Measurements from ENCODE around the gene BOC. TPM values are rescaled to one million over a fixed set of nuclear protein-coding genes. Genes with fewer than 3 reads are reported as not detected.

The BOC gene
- total and polyA plus RNA-seq, 4 donors: 6.6 to 164 (median 26.8) TPM

DNA sequence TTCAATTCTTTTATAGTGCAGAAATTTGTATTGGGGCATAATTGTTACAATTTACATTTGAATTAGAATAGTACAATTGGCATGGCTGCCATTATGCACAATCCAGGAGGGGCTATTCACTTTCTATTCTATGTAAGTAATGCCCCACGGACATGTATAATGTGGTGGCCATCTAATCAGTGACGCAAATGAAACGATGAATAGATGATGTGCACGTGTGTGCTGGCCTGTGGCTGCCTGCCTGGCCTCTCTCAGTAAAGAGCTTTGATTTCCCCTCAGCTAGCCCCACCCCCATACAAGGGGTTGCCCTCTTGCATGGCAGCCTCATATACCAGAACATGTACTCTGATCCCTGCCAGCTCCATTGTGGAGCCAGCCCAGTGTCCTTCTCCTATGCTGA lies 86.5 kb downstream of the BOC start:
- WGBS, 2 donors: 89% methylated on average over 4 of the region's 4 CpGs
- no peak for ATAC-seq (ENCODE audit: low FRiP score)

DNA sequence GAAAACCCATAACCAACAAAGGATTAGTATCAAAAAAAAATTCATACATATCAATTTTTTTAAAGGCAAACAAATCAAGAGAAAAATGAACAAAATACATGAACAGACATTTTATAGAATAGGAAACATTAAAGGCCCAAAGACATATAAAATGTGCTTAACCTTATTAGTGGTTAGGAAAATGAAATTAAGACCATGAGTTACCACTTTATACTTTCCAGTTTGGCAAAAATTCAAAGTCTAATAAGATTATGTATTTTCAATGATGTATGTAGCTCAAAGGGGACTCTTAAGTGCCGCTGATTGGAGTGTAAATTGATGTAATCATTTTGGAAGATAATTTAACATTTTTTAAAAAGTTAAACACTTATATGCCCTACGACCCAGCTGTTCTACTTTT lies 89.2 kb downstream of the BOC start:
- intact Hi-C loops (cut with DNase I): no loop called here
- no peak for DNase-seq
- WGBS, 2 donors: 71 to 83% methylated on average over 2 of the region's 2 CpGs
- Histone ChIP-seq H3K36me3 (ENCODE audit: control insufficient read depth in 1 of 2, insufficient read depth in 2 of 2, low read length in 1 of 2) (no peaks in the 10 kb centered on the region), H3K4me1 (ENCODE audit: control insufficient read depth in 1 of 2, insufficient read depth in 2 of 2, low read length in 2 of 2) (no peaks in the 10 kb centered on the region), H3K27ac (ENCODE audit: low read depth in 1 of 2, low read length in 2 of 2) (no peak overlapping the region), H3K9me3 (ENCODE audit: control insufficient read depth, low read length) (no peaks in the 10 kb centered on the region), H3K27me3 (ENCODE audit: control insufficient read depth in 1 of 2, insufficient read depth in 2 of 2, low read length in 1 of 2) (no peaks in the 10 kb centered on the region), H3K4me3 (ENCODE audit: low read length in 2 of 2) (no peak overlapping the region)
- no peak for ATAC-seq (ENCODE audit: low FRiP score)

More for the DNA sequence above, 86.5 kb downstream of the BOC start:
- H3K4me1 ChIP-seq (ENCODE audit: control insufficient read depth in 1 of 2, insufficient read depth in 2 of 2, low read length in 2 of 2): no peaks in the 10 kb centered on the region
- H3K27me3 ChIP-seq (ENCODE audit: control insufficient read depth in 1 of 2, insufficient read depth in 2 of 2, low read length in 1 of 2): no peaks in the 10 kb centered on the region
- H3K27ac ChIP-seq (ENCODE audit: low read depth in 1 of 2, low read length in 2 of 2): no peak overlapping the region
- no peaks in the 10 kb centered on the region for H3K9me3 ChIP-seq (ENCODE audit: control insufficient read depth, low read length)
- no peak overlapping the region for H3K4me3 ChIP-seq (ENCODE audit: low read length in 2 of 2)
- DNase-seq: no peak
- no peaks in the 10 kb centered on the region for H3K36me3 ChIP-seq (ENCODE audit: control insufficient read depth in 1 of 2, insufficient read depth in 2 of 2, low read length in 1 of 2)
- intact Hi-C loops (cut with DNase I): no loop called here

DNA sequence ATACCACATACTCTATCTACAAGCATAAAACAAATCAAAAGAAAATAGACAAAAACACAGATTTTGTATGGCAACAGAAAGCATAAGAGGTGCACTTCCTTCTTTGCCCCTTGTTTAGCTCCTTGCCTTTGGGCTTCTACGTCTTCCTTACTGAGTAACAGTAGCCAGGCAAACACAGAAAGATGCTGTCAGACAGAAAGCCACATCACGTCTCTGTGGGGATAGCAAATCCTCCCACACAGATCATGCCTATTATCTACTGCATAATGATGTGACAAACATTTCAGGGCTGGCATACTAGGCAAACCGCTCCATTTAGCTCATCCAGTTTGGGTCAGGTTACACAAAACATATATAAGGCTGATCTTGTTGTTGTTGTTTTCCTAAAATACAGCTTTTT lies 92.7 kb downstream of the BOC start:
- intact Hi-C loops (cut with DNase I): no loop called here
- no peaks in the 10 kb centered on the region for H3K27me3 ChIP-seq (ENCODE audit: control insufficient read depth in 1 of 2, insufficient read depth in 2 of 2, low read length in 1 of 2)
- DNase-seq: no peak
- H3K9me3 ChIP-seq (ENCODE audit: control insufficient read depth, low read length): no peaks in the 10 kb centered on the region
- H3K36me3 ChIP-seq (ENCODE audit: control insufficient read depth in 1 of 2, insufficient read depth in 2 of 2, low read length in 1 of 2): no peaks in the 10 kb centered on the region
- H3K4me3 ChIP-seq (ENCODE audit: low read length in 2 of 2): no peak overlapping the region
- no peak overlapping the region for H3K27ac ChIP-seq (ENCODE audit: low read depth in 1 of 2, low read length in 2 of 2)
- 91 to 92% methylated on average over 3 of the region's 3 CpGs for WGBS, 2 donors
- H3K4me1 ChIP-seq (ENCODE audit: control insufficient read depth in 1 of 2, insufficient read depth in 2 of 2, low read length in 2 of 2): no peaks in the 10 kb centered on the region
- no peak for ATAC-seq (ENCODE audit: low FRiP score)

DNA sequence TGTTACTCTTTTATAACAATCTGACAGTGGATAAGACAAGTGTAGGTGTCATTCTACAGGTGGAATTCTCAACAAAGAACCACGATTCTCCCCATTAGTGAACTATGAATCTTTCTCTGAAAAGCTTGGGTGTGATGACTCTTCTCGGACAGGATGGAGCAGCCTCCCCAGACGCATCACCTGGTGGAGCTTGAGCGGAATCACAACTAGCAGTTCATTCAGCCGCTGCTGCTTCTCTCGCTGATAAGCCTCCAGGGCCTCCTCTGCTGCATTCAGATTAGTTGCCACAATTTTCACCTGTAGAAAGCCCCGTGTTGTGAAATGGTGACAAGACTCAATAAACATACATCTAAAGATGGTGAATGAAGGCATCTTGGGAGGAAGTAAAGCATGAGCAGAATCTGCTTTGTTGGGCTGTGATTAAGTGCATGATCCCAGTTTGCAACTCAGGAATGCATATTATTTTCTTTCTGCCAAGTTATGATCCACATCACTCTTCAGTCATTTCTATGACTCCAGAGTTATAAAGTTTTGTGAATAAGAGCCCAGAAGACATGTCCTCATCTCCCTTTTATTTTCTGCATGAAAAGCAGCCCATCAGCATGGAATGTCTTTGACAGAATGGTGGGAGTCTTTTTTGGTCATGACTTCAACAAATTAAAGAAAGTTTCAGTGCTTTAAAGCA lies 93.6 kb downstream of the BOC start:
- DNase-seq (no peak), ATAC-seq (ENCODE audit: low FRiP score) (no peak)
- Histone ChIP-seq H3K27me3 (ENCODE audit: control insufficient read depth in 1 of 2, insufficient read depth in 2 of 2, low read length in 1 of 2) (no peaks in the 10 kb centered on the region), H3K9me3 (ENCODE audit: control insufficient read depth, low read length) (no peaks in the 10 kb centered on the region), H3K4me1 (ENCODE audit: control insufficient read depth in 1 of 2, insufficient read depth in 2 of 2, low read length in 2 of 2) (no peaks in the 10 kb centered on the region), H3K4me3 (ENCODE audit: low read length in 2 of 2) (no peak overlapping the region), H3K27ac (ENCODE audit: low read depth in 1 of 2, low read length in 2 of 2) (no peak overlapping the region), H3K36me3 (ENCODE audit: control insufficient read depth in 1 of 2, insufficient read depth in 2 of 2, low read length in 1 of 2) (no peaks in the 10 kb centered on the region)
- 67 to 73% methylated on average over 7 of the region's 7 CpGs for WGBS, 2 donors
- intact Hi-C loops (cut with DNase I): no loop called here

DNA sequence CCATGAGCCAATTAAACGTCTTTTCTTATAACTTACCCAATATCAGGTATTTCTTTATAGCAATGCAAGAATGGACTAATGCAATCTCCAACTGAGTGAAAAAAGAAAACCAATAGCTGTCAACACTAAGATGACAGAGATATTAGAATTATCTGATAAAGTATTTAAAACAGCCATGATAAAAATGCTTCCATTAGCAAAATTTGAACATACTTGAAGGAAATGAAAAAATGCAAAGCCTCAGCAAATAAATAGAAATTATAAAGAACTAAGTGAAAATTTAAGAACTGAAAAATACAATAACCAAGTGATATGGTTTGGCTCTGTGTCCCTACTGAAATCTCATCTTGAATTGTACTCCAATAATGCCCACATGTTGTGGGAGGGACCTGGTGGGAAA lies 99.6 kb downstream of the BOC start:
- intact Hi-C loops (cut with DNase I): no loop called here
- no peak overlapping the region for H3K27ac ChIP-seq (ENCODE audit: low read depth in 1 of 2, low read length in 2 of 2)
- H3K4me1 ChIP-seq (ENCODE audit: control insufficient read depth in 1 of 2, insufficient read depth in 2 of 2, low read length in 2 of 2): no peaks in the 10 kb centered on the region
- ATAC-seq (ENCODE audit: low FRiP score): no peak
- H3K4me3 ChIP-seq (ENCODE audit: low read length in 2 of 2): no peak overlapping the region
- WGBS, 2 donors: 85 to 88% methylated on average over 1 of the region's 1 CpG
- no peaks in the 10 kb centered on the region for H3K36me3 ChIP-seq (ENCODE audit: control insufficient read depth in 1 of 2, insufficient read depth in 2 of 2, low read length in 1 of 2)
- H3K27me3 ChIP-seq (ENCODE audit: control insufficient read depth in 1 of 2, insufficient read depth in 2 of 2, low read length in 1 of 2): no peaks in the 10 kb centered on the region
- no peaks in the 10 kb centered on the region for H3K9me3 ChIP-seq (ENCODE audit: control insufficient read depth, low read length)
- no peak for DNase-seq

DNA sequence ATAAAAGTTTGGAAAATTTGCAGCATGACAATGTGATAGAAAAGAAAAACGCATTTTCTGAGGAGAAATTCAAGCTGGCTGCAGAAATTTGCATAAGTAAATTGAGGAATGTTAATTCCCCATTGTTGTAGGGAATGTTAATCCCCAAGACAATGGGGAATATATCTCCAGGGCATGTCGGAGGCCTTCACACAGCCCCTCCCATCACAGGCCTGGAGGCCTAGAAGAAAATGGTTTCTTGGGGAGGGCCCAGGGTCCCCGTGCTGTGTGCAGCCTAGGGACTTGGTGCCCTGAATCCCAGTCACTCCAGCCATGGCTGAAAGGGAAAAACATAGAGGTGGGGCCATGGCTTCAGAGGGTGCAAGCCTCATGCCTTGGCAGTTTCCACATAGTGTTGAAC lies 101.1 kb downstream of the BOC start:
- DNase-seq (no peak), ATAC-seq (ENCODE audit: low FRiP score) (no peak)
- Histone ChIP-seq H3K27me3 (ENCODE audit: control insufficient read depth in 1 of 2, insufficient read depth in 2 of 2, low read length in 1 of 2) (no peaks in the 10 kb centered on the region), H3K27ac (ENCODE audit: low read depth in 1 of 2, low read length in 2 of 2) (no peak overlapping the region), H3K36me3 (ENCODE audit: control insufficient read depth in 1 of 2, insufficient read depth in 2 of 2, low read length in 1 of 2) (no peaks in the 10 kb centered on the region), H3K4me1 (ENCODE audit: control insufficient read depth in 1 of 2, insufficient read depth in 2 of 2, low read length in 2 of 2) (no peaks in the 10 kb centered on the region), H3K4me3 (ENCODE audit: low read length in 2 of 2) (no peak overlapping the region), H3K9me3 (ENCODE audit: control insufficient read depth, low read length) (no peaks in the 10 kb centered on the region)
- WGBS, 2 donors: 87 to 94% methylated on average over 3 of the region's 3 CpGs
- intact Hi-C loops (cut with DNase I): no loop called here

DNA sequence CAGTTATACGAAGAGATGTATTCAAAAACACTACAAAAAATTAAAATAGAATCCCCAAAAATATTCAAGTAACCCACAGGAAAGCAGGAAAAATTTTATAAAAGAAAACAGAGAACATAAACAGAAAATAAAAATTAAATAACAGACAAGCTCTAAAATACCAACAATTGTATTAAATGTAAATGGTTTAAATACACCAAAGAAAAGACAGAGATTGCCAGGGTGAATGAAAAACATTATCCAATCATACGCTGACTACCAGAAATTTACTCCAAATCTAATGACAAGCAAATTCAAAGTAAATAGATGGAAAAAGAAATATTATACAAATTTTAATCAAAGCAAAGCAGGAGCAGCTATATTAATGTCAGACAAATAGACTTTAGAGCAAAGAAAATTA lies 103.6 kb downstream of the BOC start:
- Histone ChIP-seq H3K9me3 (ENCODE audit: control insufficient read depth, low read length) (no peaks in the 10 kb centered on the region), H3K4me3 (ENCODE audit: low read length in 2 of 2) (no peak overlapping the region), H3K4me1 (ENCODE audit: control insufficient read depth in 1 of 2, insufficient read depth in 2 of 2, low read length in 2 of 2) (no peaks in the 10 kb centered on the region), H3K27ac (ENCODE audit: low read depth in 1 of 2, low read length in 2 of 2) (no peak overlapping the region), H3K27me3 (ENCODE audit: control insufficient read depth in 1 of 2, insufficient read depth in 2 of 2, low read length in 1 of 2) (no peaks in the 10 kb centered on the region), H3K36me3 (ENCODE audit: control insufficient read depth in 1 of 2, insufficient read depth in 2 of 2, low read length in 1 of 2) (no peaks in the 10 kb centered on the region)
- intact Hi-C loops (cut with DNase I): no loop called here
- no peak for ATAC-seq (ENCODE audit: low FRiP score)
- WGBS, 2 donors: 97 to 98% methylated on average over 2 of the region's 2 CpGs
- DNase-seq: no peak

DNA sequence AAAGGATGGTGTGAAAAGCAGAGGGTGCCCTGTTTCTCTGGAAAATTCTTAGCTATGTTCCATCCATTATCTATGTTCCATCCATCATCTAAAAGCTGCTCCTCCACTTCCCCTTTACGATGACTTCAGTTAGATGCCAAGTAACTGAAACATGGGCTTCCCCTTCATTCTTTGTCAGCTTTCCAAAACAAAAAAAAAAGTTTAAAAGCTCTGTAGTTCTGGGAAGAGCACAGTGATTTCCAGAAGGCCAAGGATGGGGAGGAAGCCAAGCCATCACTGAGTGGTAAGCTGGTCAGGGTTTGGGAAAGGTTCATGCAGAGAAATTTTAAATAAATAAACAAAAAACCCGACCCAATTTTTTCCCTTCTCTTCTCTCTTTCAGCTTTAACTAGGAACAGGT lies 118.4 kb downstream of the BOC start:
- intact Hi-C loops (cut with DNase I): no loop called here
- WGBS, 2 donors: 33 to 49% methylated on average over 2 of the region's 2 CpGs
- Histone ChIP-seq H3K36me3 (ENCODE audit: control insufficient read depth in 1 of 2, insufficient read depth in 2 of 2, low read length in 1 of 2) (no peaks in the 10 kb centered on the region), H3K27me3 (ENCODE audit: control insufficient read depth in 1 of 2, insufficient read depth in 2 of 2, low read length in 1 of 2) (no peaks in the 10 kb centered on the region), H3K27ac (ENCODE audit: low read depth in 1 of 2, low read length in 2 of 2) (no peak overlapping the region), H3K9me3 (ENCODE audit: control insufficient read depth, low read length) (no peaks in the 10 kb centered on the region), H3K4me1 (ENCODE audit: control insufficient read depth in 1 of 2, insufficient read depth in 2 of 2, low read length in 2 of 2) (no peaks in the 10 kb centered on the region), H3K4me3 (ENCODE audit: low read length in 2 of 2) (no peak overlapping the region)
- DNase-seq (no peak), ATAC-seq (ENCODE audit: low FRiP score) (no peak)

DNA sequence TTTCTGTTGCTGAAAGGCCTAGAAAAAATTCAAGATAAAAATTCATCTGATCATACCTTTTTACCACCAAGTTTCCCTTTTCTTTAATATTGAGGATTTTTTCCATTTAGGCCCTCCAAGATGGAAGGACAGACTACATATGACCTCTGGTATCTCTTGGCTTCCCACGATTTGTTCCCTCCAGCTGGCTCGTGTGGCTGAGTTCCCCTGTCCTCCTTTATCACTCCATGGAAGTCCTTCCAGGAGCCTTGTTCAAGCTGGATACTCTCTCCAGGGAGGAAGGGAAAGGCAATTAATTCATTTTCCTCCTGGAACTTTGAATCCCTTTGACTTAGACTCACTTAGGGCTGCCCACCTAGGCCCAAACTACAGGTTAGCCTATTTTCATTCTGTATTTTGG lies 119.4 kb downstream of the BOC start:
- intact Hi-C loops (cut with DNase I): no loop called here
- H3K4me3 ChIP-seq (ENCODE audit: low read length in 2 of 2): no peak overlapping the region
- no peak overlapping the region for H3K27ac ChIP-seq (ENCODE audit: low read depth in 1 of 2, low read length in 2 of 2)
- no peaks in the 10 kb centered on the region for H3K9me3 ChIP-seq (ENCODE audit: control insufficient read depth, low read length)
- ATAC-seq (ENCODE audit: low FRiP score) (no peak), DNase-seq (no peak)
- WGBS, 2 donors: 74 to 78% methylated on average over 2 of the region's 2 CpGs
- H3K4me1 ChIP-seq (ENCODE audit: control insufficient read depth in 1 of 2, insufficient read depth in 2 of 2, low read length in 2 of 2): no peaks in the 10 kb centered on the region
- H3K27me3 ChIP-seq (ENCODE audit: control insufficient read depth in 1 of 2, insufficient read depth in 2 of 2, low read length in 1 of 2): no peaks in the 10 kb centered on the region
- no peaks in the 10 kb centered on the region for H3K36me3 ChIP-seq (ENCODE audit: control insufficient read depth in 1 of 2, insufficient read depth in 2 of 2, low read length in 1 of 2)
